ENCODE results near the gene EML5. TPM values are rescaled to one million over a fixed set of nuclear protein-coding genes. Genes with fewer than 3 reads are reported as not detected.

Gene EML5
- polyA plus RNA-seq, 3 donors = 2.3 to 3.3 (median 2.9) TPM

DNA sequence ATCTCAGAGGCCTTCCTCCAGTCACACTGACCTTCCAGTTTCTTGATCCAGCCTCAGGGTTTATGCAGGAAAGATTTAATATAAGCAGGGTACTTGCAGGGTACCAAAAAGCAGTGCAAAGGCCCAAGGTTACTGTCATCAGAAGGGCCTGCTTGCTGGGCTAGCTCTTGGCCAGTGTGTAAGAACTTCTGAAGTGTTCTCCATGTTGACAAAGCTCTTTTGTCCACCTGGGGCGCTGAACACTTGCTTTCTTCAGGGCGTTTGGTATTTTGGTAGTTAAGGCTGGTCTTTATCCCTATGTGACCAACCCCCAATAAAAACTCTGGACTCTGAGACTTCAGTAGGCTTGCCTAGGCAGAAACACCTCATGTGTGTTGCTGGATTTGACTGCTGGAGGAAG is 160.2 kb downstream of the EML5 start:
- no peak for DNase-seq (ENCODE audit: extremely low read depth in 1 of 11, low read depth in 9 of 11, low spot score in 4 of 11)

DNA sequence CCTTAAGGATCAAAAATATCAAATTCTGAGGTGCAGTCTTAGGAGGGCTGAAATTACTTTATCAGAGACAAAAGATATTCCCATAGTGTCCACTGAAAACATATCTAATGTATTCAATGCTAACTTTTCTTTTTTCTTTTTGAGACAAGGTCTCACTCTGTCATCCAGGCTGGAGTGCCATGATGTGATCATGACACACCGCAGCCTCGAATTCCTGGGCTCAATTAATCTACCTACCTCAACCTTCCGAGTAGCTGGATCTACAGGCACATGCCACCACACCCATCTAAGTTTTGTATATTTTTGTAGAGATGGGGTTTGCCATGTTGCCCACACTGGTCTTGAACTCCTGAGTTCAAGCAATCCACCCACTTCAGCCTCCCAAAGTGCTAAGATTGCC is 161.7 kb downstream of the EML5 start:
- no peak for DNase-seq (ENCODE audit: extremely low read depth in 1 of 11, low read depth in 9 of 11, low spot score in 4 of 11)

DNA sequence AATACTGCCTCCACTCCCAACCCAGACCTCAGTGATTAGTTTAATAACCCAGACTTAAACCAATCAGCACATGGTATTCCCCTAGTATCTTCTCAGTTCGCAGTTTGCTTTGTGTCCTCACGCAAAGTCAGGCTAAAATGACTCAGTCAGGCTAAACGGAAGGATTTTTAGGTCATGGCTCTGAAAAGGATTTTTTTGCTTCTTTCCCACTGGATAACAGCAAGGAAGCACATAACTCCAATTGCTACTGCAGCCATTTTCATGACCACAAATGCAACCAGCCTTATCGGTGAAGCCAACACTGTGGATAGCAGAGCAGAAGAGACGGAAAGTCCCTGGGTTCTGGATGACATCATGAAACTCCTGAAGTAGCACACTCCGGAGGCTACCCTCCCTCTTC is 162.2 kb downstream of the EML5 start:
- DNase-seq (ENCODE audit: extremely low read depth in 1 of 11, low read depth in 9 of 11, low spot score in 4 of 11) = no peak

DNA sequence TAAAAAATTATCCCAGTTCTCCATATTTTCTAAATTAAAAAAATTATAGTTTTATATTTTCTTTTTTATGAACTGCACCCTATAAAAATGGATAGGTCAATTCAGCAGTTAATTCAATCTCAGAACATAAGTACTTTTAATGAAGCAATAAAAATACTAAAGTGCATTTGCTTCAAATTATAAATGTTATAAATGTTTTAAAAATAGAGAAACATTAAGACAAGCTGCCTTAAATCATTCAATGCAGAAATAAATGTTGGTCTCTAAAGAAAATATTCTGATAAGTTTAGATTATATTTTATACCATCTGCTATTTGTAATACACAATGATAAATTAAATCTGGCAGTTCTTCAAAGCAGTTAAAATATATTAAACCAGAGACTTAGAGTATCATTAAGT is 164.3 kb downstream of the EML5 start:
- peak in 3 of 11 donors; percentile 25 to 51 (median 37) for DNase-seq (ENCODE audit: extremely low read depth in 1 of 11, low read depth in 9 of 11, low spot score in 4 of 11)

DNA sequence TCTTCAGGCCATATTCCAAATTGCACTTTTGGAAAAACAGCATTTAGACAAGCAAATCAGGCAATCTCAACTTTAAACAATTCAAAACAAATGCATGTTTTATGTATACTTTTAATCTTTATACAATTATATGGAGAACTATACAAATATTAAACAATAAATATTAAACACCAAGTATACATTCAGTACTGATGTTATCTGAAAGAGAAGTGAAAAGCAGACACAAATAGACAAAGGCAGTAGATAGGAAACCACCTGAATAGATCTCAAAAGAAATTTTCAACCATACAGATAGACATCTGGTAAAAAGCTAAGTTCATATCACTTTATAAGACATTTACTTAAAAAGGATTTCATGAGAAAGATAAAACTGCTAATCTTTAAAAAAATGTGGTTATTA is 164.7 kb downstream of the EML5 start:
- no peak for DNase-seq (ENCODE audit: extremely low read depth in 1 of 11, low read depth in 9 of 11, low spot score in 4 of 11)

DNA sequence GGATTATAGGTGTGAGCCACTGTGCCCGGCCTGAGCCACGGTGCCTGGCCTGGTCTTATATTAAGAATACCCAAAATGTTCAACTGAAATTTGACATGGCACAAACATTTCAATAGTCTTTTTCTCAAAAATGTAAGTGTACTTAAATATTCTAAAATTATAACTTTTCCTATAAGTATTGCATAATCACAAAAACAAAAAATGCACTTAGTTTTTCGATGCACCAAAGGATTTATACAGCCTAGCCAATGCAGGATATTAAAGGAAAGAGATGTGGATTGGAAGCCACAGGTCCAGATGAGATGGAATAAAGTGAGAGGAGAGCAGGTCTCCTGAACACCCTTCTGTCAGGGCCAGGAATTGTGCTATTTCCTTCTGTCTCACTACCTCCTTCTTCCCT is 167.1 kb downstream of the EML5 start:
- DNase-seq (ENCODE audit: extremely low read depth in 1 of 11, low read depth in 9 of 11, low spot score in 4 of 11) = no peak

DNA sequence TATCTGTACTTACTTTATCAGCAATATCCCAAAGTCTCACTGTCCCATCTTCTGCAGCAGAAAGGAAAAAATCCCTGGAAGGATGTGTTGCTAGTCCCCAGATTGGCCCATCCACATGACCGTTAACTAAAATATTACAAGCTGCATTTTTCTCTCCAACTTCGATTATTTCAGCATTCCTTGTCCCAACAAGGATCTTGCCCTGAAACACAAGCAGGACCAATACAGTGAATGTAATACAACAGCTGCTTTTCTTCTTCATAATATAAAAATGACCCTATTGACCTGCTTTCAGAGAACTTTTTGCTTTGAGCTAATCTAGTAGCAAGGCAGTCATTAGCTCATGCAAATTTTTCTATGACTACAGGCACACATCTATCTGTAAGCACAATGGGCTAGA is 171.7 kb downstream of the EML5 start:
- DNase-seq (ENCODE audit: extremely low read depth in 1 of 11, low read depth in 9 of 11, low spot score in 4 of 11) = peak in 5 of 11 donors; percentile 26 to 46 (median 26)

DNA sequence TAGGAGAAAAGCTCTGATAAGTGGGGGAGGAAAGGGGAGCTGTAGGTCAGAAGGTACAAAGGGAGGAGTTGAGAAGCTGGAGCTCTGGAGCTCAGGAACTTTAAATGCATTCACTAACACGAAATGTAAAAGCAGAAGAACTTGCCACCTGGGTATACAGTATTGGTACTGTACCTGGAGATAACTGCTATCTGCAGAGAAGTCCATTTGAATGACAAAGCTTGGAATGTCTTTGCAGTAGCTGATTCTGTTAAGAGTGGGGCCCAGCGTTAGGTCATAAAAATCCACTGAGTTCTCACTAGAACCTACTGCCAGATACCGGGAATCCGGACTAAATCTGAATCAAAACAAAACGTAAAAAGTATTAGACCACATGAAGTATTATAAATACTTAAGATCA is 174.3 kb downstream of the EML5 start:
- no peak for DNase-seq (ENCODE audit: extremely low read depth in 1 of 11, low read depth in 9 of 11, low spot score in 4 of 11)

DNA sequence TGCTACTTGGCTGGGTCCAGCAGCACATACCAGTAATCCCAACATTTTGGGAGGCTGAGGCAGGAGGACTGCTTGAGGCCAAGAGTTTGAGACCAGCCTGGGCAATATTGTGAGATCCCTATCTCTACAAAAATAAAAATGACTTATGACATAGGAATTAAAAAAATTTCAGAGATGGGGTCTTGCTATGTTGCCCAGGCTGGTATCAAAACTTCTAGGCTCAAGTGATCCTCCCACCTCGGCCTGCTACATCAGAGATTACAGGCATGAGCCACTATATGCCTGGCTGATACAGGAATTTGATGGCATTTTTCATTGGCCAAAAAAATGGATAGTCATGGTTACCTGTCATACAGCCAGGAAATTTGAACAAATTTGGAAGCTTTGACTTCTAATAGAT is 175.3 kb downstream of the EML5 start:
- DNase-seq (ENCODE audit: extremely low read depth in 1 of 11, low read depth in 9 of 11, low spot score in 4 of 11) = no peak

DNA sequence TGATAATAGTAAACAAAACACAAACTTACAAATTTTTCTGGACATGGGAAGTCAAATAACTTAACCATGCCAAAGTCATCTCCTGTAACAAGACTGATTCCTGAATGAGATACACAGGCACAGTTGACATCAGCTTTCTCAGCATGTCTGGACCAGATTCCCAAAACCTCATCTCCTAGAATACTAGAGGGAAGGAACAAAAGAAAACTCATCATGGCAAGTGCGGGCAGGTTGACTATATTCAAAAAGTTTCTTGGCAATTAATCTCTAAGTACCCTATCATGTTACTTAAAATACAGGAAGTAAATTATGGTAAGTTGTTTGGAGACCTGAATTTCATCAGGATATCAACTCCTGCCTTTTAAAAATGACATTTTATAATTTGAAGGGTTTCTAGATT is 176.1 kb downstream of the EML5 start:
- DNase-seq (ENCODE audit: extremely low read depth in 1 of 11, low read depth in 9 of 11, low spot score in 4 of 11) = no peak

DNA sequence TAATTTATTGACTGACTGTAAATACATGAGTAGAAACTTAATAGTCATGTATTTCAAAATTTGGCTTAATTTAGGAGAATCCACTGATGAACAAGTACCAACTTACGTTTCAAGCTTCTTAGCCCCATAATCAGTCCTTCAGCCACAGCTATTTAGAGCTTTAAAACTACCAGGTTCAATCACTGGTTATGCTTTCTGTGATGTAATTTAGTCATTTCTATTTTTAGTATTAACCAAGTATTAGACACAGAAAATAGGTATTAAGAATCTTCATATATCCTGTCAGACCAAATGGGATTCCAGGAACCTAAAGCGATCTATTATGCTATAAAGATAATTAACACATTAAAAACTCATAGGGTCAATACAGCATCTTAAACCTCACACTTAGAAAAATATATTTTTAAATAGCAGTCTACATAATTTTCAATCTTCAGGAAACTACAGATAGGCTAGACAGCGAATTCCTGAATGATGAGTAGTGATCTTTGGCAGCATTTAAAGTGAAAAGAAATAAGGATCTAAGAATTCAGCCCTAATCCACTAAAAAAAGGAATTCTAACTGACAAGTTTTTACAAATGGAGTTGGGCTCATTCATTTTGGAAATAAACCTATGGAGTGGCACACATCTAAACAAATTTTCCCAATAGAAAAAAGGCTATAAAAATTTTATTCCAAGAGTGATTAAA is 178.4 kb downstream of the EML5 start:
- no peak for DNase-seq (ENCODE audit: extremely low read depth in 1 of 11, low read depth in 9 of 11, low spot score in 4 of 11)

DNA sequence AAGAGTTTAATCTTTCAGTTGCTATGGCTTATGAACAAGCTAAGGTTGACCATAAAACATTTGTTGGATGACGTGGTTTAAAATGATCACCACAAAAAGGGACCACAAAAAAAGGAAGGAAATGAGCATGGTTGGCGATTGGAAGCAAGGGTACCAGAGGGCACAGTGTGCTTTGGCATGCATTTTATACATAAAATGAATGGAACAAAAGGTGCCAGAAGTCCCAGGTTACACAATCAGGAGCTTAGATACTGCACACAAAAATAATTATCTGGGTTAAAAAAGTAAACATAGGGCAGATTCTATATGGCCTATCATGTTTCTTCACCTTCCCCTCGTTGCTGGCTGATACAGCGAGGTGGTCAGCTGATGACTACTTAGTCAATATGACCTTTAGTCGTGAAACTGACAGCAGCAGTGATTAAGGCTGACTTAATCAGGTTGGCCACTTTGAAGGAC is 179.2 kb downstream of the EML5 start:
- no peak for DNase-seq (ENCODE audit: extremely low read depth in 1 of 11, low read depth in 9 of 11, low spot score in 4 of 11)

DNA sequence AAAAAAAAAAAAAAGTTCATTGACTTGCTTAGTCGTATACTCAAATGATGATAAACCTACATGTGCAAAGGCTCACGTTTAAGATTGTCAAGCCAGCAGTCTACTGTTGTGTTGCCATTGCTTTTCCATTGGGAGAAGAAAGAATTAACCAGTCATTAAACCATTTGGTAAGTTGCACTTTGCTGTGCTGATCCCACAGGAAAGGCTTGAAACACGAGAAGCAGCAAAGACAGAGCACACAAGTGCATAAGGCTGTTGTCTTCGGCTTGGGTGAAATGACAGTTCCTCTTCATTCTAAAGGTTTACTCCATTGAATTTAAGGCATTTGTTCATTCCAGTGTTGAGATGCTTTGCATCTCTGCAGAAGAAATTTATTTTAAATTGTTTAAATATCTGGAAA is 179.8 kb downstream of the EML5 start:
- no peak for DNase-seq (ENCODE audit: extremely low read depth in 1 of 11, low read depth in 9 of 11, low spot score in 4 of 11)

DNA sequence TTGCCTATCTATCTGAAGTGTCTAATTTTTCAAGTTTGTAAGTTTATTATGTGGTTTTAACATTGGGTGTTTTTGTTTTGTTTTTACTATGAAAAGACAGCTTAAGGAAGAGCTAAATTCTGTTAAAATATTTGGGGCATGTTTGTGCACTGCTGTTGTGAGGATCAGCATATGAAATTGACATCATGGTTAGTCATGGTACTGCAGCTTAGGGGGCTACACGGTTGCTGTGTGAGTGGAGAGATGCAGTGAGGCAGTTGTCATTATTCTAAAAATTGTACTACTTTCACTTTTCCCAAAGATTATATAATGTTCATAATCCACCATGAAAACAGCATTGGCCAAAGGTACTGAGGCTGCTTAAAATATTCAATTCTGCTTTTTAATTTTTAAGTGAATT is 180.9 kb downstream of the EML5 start:
- DNase-seq (ENCODE audit: extremely low read depth in 1 of 11, low read depth in 9 of 11, low spot score in 4 of 11) = no peak

DNA sequence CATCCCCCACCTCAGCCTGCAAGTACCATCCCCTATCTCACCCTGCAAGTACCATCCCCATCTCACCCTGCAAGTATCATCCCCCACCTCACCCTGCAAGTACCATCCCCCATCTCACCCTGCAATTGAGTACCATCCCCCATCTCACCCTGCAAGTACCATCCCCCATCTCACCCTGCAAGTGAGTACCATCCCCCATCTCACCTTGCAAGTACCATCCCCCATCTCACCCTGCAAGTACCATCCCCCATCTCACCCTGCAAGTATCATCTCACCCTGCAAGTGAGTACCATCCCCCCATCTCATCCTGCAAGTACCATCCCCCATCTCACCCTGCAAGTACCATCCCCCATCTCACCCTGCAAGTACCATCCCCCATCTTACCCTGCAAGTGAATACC is 184.9 kb downstream of the EML5 start:
- no peak for DNase-seq (ENCODE audit: extremely low read depth in 1 of 11, low read depth in 9 of 11, low spot score in 4 of 11)

DNA sequence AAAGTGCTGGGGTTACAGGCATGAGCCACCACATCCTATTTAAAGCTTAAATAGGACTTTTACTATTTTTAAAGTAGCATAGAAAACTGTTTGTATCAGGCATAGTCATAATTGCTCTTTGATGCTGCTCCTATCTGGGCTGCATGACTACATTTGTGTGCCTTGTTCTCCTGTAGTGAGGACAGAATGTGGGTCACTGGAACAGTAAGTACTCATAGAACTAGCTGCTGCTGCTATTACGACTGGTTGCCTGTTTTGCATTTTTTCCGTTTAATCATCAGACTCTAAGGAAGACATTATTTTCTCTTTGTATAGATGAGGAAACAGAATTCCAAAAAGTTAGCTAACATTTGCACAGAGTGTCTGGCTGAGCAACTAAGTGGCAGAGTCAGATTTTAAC is 187.2 kb downstream of the EML5 start:
- DNase-seq (ENCODE audit: extremely low read depth in 1 of 11, low read depth in 9 of 11, low spot score in 4 of 11) = no peak

DNA sequence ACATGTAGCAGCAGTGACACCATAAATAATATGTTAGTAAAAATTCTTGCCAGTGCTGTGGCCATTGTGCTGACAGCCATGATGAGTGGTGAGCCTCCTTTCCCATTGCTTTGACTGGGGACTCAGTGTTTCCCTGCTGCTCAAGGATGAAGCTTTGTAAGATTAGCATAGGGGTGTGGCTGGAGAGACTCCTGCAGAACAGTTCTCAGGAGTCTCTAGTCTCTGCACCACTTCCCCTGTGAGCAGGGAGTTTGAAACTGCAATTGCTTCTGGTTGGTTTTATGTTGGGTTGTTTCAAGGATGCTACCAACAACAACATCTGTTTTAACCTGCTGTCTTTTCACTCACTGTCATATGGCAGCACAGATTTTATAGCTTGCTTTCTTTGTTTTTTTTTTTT is 188.5 kb downstream of the EML5 start:
- no peak for DNase-seq (ENCODE audit: extremely low read depth in 1 of 11, low read depth in 9 of 11, low spot score in 4 of 11)

DNA sequence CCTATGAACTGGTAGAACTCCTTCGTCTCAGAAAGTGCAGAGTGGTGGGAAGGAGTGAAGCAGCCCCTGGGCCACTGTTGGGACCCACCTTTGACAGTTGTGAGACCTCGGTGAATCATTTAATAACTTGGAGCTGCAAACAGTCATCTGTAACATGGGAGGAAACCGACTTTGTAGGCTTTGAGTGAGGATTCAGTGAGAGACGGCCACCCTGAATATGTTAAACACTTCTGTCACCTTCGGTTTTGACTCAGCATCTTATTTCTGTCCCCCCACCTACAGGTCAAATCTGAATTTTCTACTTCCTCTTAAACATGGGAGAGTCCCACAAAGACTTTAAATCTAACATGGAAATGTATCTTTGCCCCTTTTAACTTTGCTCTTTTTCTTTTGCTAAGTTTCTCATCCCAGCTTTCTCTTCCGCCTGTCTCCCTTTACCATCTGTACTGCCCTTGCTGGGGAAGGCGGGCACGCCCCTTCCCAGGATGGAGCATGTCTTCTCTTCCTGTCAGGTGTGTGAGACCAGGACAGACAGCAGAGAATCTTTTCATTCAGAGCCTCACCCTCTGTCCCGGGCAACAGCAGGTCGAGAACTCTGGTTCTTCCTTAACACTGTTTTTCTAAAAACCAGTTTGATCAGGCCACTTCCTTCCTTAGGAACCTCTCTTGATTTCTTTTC is 192.9 kb downstream of the EML5 start:
- DNase-seq (ENCODE audit: extremely low read depth in 1 of 11, low read depth in 9 of 11, low spot score in 4 of 11) = no peak

DNA sequence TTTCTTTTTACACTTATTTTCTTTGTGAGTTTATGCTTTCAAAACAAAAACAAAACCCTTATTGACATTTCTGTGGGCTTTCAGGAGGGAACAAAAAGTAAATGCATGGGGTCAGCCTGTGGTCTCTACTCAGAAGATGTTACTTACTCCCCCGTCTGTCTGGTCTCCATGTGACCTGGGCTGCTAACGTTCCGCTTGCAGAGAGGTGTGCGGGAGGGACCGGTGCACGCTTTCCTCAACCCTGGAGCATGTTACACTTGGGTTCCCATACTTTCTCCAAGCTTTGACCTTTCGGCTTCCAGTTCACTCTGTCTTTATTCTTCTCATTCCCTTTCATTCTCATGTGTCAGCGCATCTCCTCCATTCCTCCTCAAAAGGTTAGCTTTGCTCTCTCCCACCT is 193.4 kb downstream of the EML5 start:
- DNase-seq (ENCODE audit: extremely low read depth in 1 of 11, low read depth in 9 of 11, low spot score in 4 of 11) = peak in 1 of 11 donors; percentile 17

DNA sequence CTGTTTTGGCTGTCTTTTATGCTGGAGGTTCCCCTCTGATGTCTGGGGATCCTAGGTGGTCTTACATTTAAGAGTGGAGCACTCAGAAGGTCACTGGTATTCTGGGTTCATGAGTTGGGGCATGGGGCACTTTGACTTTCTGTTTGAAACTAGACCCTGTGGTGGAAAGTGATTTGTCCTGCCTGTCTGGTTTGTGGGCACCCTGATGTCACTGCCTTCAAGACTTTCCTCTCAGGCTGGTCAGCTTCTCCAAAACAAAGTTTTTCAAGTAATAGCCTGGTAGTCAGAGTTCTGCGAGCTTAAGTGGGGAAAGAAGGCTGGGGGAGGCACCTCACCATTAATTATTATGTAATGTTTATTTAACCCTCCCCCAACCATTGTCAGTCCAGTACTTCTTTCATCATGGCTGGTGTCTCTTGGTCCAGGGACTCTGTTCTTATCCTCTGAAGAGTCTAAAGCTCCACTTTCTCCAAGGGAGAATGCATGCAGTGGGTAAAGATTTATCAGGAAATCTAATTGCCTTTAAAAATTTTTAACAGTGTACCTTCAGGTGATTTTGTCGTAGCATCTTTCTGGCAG is 194.6 kb downstream of the EML5 start:
- no peak for DNase-seq (ENCODE audit: extremely low read depth in 1 of 11, low read depth in 9 of 11, low spot score in 4 of 11)

DNA sequence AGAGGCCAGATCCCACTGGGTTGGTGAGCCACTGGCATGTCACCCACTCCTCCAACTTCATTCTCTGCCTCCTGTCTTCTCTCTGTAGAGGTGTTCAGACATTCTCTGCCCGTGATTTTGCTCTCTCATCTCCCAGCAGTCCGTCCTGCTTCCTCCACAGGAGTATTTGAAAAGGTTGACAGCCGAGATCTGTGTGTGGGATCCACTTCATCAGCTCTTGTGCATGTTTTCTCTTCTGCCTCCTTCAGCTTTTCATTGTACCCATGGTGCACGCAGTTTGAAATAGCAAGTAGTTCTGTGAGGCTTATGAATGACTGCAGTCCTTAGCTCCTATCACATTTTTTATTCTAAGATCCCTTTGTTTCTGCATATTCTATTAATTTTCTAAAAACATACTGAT is 195.2 kb downstream of the EML5 start:
- DNase-seq (ENCODE audit: extremely low read depth in 1 of 11, low read depth in 9 of 11, low spot score in 4 of 11) = no peak
